H1 (cell line): ENCODE measurements around the gene NOL9. TPM values are rescaled to one million over a fixed set of nuclear protein-coding genes. Genes with fewer than 3 reads are reported as not detected.

ENCODE experiments used
- CTCF ChIA-PET: fragments of 300-600 bp; sonication (Branson Sonifier 250); formaldehyde crosslinking; loops from one replicate; lab custom pipeline; 2021; ENCODE audit not compliant: partially characterized antibody; lab: Charles Lee
- POLR2A ChIA-PET: fragments of 300-600 bp; sonication (Branson Sonifier 250); formaldehyde crosslinking; loops from one replicate; lab custom pipeline; 2021; ENCODE audit warnings: inconsistent platforms; ENCODE audit not compliant: partially characterized antibody; lab: Charles Lee
- DNase-seq, 2 experiments: peaks; one replicate each; pipeline versions ENCODE4 v3.0.0 to v3.0.0-alpha.2; 2010 to 2022; ENCODE audit warnings: low spot score in 2 of 2, low read depth in 1 of 2, mixed read lengths in 1 of 2
- FAIRE-seq: peaks from 2 replicates; lab custom pipeline; 2011; peaks lifted over from hg19 to GRCh38; lab: Jason Lieb, UNC
- H2AFZ ChIP-seq: 2 replicates; pipeline ENCODE4 v1.8.1; 2012; ENCODE audit warnings: low read length, inconsistent platforms
- H2AK5ac ChIP-seq: 2 replicates; pipeline ENCODE4 v1.6.1; 2013; ENCODE audit warnings: low read depth, low read length
- H2BK120ac ChIP-seq: replicated peaks from 2 replicates; pipeline ENCODE3; 2013; ENCODE audit warnings: low read depth, low read length, inconsistent platforms
- H2BK12ac ChIP-seq: 2 replicates; pipeline ENCODE4 v1.6.1; 2013; ENCODE audit warnings: low read depth, low read length
- H2BK15ac ChIP-seq: 2 replicates; pipeline ENCODE4 v1.6.1; 2013; ENCODE audit warnings: low read length
- H2BK20ac ChIP-seq: 2 replicates; pipeline ENCODE4 v1.6.1; 2013; ENCODE audit warnings: low read length
- H2BK5ac ChIP-seq: 2 replicates; pipeline ENCODE4 v1.6.1; 2013; ENCODE audit warnings: low read depth, low read length
- H3K14ac ChIP-seq: 2 replicates; pipeline ENCODE4 v1.6.1; 2013; ENCODE audit warnings: inconsistent platforms; ENCODE audit not compliant: insufficient read length
- H3K18ac ChIP-seq: 2 replicates; pipeline ENCODE4 v1.6.1; 2013; ENCODE audit warnings: low read length; ENCODE audit errors: extremely low read depth
- H3K23ac ChIP-seq: 2 replicates; pipeline ENCODE4 v1.6.1; 2013; ENCODE audit warnings: inconsistent platforms; ENCODE audit not compliant: insufficient read length
- H3K23me2 ChIP-seq: 2 replicates; pipeline ENCODE4 v1.6.1; 2013; ENCODE audit warnings: low read depth, low read length
- H3K27ac ChIP-seq: 2 replicates; pipeline ENCODE4 v1.6.1; 2011; ENCODE audit warnings: low read depth, low read length, inconsistent platforms
- H3K27me3 ChIP-seq, 4 experiments: replicated peaks in 1 of 4; 1 replicate in 1 of 4; 2 replicates in 3 of 4; pipeline versions ENCODE4 v1.6.1 to v1.8.1; 2011 to 2013; ENCODE audit warnings: low read length in 3 of 4, mild to moderate bottlenecking in 3 of 4, inconsistent platforms in 2 of 4, mixed read lengths in 2 of 4, moderate library complexity in 1 of 4; ENCODE audit not compliant: control insufficient read depth in 3 of 4, insufficient read depth in 3 of 4; ENCODE audit errors: extremely low read depth in 1 of 4
- H3K36me3 ChIP-seq, 4 experiments: 2 replicates each; pipeline versions ENCODE4 v1.6.1 to v1.8.1; 2011 to 2013; ENCODE audit warnings: mild to moderate bottlenecking in 4 of 4, low read length in 3 of 4, moderate library complexity in 2 of 4, control low read depth in 1 of 4, inconsistent platforms in 1 of 4; ENCODE audit not compliant: insufficient read depth in 4 of 4, control insufficient read depth in 2 of 4
- H3K4ac ChIP-seq: replicated peaks from 2 replicates; pipeline ENCODE3; 2013; ENCODE audit warnings: low read length, low read depth, mixed read lengths, inconsistent platforms; ENCODE audit not compliant: insufficient read length
- H3K4me1 ChIP-seq, 4 experiments: replicated peaks in 1 of 4; 1 replicate in 1 of 4; 2 replicates in 3 of 4; pipeline versions ENCODE4 v1.6.1 to v1.8.1; 2011 to 2013; ENCODE audit warnings: low read length in 3 of 4, inconsistent platforms in 2 of 4, mixed read lengths in 1 of 4; ENCODE audit not compliant: insufficient read depth in 4 of 4, control insufficient read depth in 3 of 4
- H3K4me2 ChIP-seq, 2 experiments: 2 replicates each; pipeline versions ENCODE4 v1.6.1 to v1.8.1; 2011 to 2013; ENCODE audit warnings: low read depth in 2 of 2, low read length in 2 of 2, control low read depth in 1 of 2, inconsistent platforms in 1 of 2, mild to moderate bottlenecking in 1 of 2; ENCODE audit not compliant: insufficient read depth in 1 of 2
- H3K4me3 ChIP-seq, 4 experiments: fragments of 200-600, 300-600 bp in 1 of 4; sonication (generic), shearing (Covaris generic), sonication (Bioruptor Twin) in 1 of 4; 2 replicates each; pipeline versions ENCODE4 v1.5.1 to v1.8.1; 2011 to 2016; ENCODE audit warnings: low read length in 4 of 4, low read depth in 3 of 4, control low read depth in 2 of 4, inconsistent platforms in 2 of 4, mild to moderate bottlenecking in 2 of 4, mixed read lengths in 1 of 4, moderate library complexity in 1 of 4; ENCODE audit not compliant: insufficient read depth in 2 of 4; ENCODE audit errors: extremely low read depth in 1 of 4
- H3K56ac ChIP-seq: replicated peaks from 2 replicates; pipeline ENCODE3; 2013; ENCODE audit warnings: low read depth, mild to moderate bottlenecking, mixed read lengths, low read length, inconsistent platforms; ENCODE audit not compliant: insufficient read length
- H3K79me1 ChIP-seq: 2 replicates; pipeline ENCODE4 v1.6.1; 2013; ENCODE audit warnings: low read depth, low read length, control low read depth
- H3K79me2 ChIP-seq, 2 experiments: 2 replicates each; pipeline versions ENCODE4 v1.6.1 to v1.8.1; 2012 to 2013; ENCODE audit warnings: low read length in 2 of 2, mild to moderate bottlenecking in 2 of 2, inconsistent platforms in 1 of 2; ENCODE audit not compliant: insufficient read depth in 2 of 2, control insufficient read depth in 1 of 2
- H3K9ac ChIP-seq, 4 experiments: replicated peaks in 1 of 4; 1 replicate in 1 of 4; 2 replicates in 3 of 4; pipeline versions ENCODE4 v1.6.1 to v1.8.1; 2011 to 2013; ENCODE audit warnings: low read depth in 3 of 4, low read length in 3 of 4, control low read depth in 2 of 4, mild to moderate bottlenecking in 2 of 4, moderate library complexity in 2 of 4, inconsistent platforms in 1 of 4; ENCODE audit errors: extremely low read depth in 1 of 4
- H3K9me3 ChIP-seq, 2 experiments: 2 replicates each; pipeline versions ENCODE4 v1.6.1 to v1.8.1; 2012 to 2013; ENCODE audit warnings: mild to moderate bottlenecking in 2 of 2, moderate library complexity in 2 of 2, control low read depth in 1 of 2, inconsistent platforms in 1 of 2, low read depth in 1 of 2, low read length in 1 of 2, mixed read lengths in 1 of 2; ENCODE audit not compliant: insufficient read depth in 2 of 2
- H4K20me1 ChIP-seq, 2 experiments: replicated peaks in 1 of 2; 2 replicates each; pipeline versions ENCODE3 to v1.8.1; 2011 to 2013; ENCODE audit warnings: inconsistent platforms in 2 of 2, low read length in 2 of 2, mild to moderate bottlenecking in 1 of 2; ENCODE audit not compliant: insufficient read depth in 2 of 2, control insufficient read depth in 1 of 2
- H4K5ac ChIP-seq: 2 replicates; pipeline ENCODE4 v1.6.1; 2013; ENCODE audit warnings: low read length, low read depth, mixed read lengths, inconsistent platforms; ENCODE audit not compliant: insufficient read length
- H4K8ac ChIP-seq: 2 replicates; pipeline ENCODE4 v1.8.0; 2013; ENCODE audit warnings: mild to moderate bottlenecking, moderate library complexity, low read length, inconsistent platforms; ENCODE audit not compliant: insufficient read depth; ENCODE audit errors: extremely low read depth
- H4K91ac ChIP-seq: replicated peaks from 2 replicates; pipeline ENCODE3; 2013; ENCODE audit warnings: low read length, mixed read lengths, inconsistent platforms; ENCODE audit not compliant: insufficient read length
- BRCA1 ChIP-seq: IDR thresholded peaks from 2 replicates; pipeline ENCODE4 v1.6.1; 2012; ENCODE audit warnings: low read depth, low read length, improper control_type of control experiment
- CBX5 ChIP-seq: fragments of 300-800, 300-1000 bp; sonication (generic); IDR thresholded peaks from 2 replicates; pipeline ENCODE4 v1.7.1; 2016; ENCODE audit warnings: antibody characterized with exemption, low read length, low read depth
- CBX8 ChIP-seq: fragments of 300-800, 300-1000 bp; sonication (generic); IDR thresholded peaks from 2 replicates; pipeline ENCODE4 v1.7.1; 2016; ENCODE audit warnings: low read depth, low read length, borderline replicate concordance
- CEBPB ChIP-seq: IDR thresholded peaks from 2 replicates; pipeline ENCODE4 v1.6.1; 2012; ENCODE audit warnings: low read depth, low read length
- CHD2 ChIP-seq: IDR thresholded peaks from 2 replicates; pipeline ENCODE4 v1.6.1; 2012; ENCODE audit warnings: low read length, improper control_type of control experiment
- EZH2 ChIP-seq: fragments of 200-600 bp; sonication (generic); IDR thresholded peaks from 2 replicates; pipeline ENCODE4 v1.7.1; 2012; ENCODE audit warnings: low read depth, mild to moderate bottlenecking, moderate library complexity, low read length, inconsistent platforms; ENCODE audit not compliant: severe bottlenecking
- GTF2F1 ChIP-seq: IDR thresholded peaks from 2 replicates; pipeline ENCODE4 v1.6.1; 2012; ENCODE audit warnings: low read depth, low read length, improper control_type of control experiment, borderline replicate concordance
- KDM5A ChIP-seq: fragments of 200-600 bp; IDR thresholded peaks from 2 replicates; pipeline ENCODE4 v1.7.1; 2012; ENCODE audit warnings: mild to moderate bottlenecking, low read length, inconsistent platforms, mixed read lengths
- NANOG ChIP-seq: IDR thresholded peaks from 2 replicates; pipeline ENCODE4 v1.6.1; 2011; ENCODE audit warnings: low read length, low read depth, mild to moderate bottlenecking, inconsistent platforms; ENCODE audit not compliant: insufficient read depth, poor library complexity, severe bottlenecking
- SIX5 ChIP-seq: IDR thresholded peaks from 2 replicates; pipeline ENCODE4 v1.6.1; 2011; ENCODE audit warnings: mild to moderate bottlenecking, low read depth, low read length
- SUZ12 ChIP-seq: fragments of 200-600 bp; sonication (generic); IDR thresholded peaks from 2 replicates; pipeline ENCODE4 v1.6.1; 2012; ENCODE audit warnings: mild to moderate bottlenecking, inconsistent platforms, low read length, moderate library complexity, mixed read lengths
- TEAD4 ChIP-seq: IDR thresholded peaks from 2 replicates; pipeline ENCODE4 v1.6.1; 2012; ENCODE audit warnings: low read depth, low read length, inconsistent platforms, mixed read lengths
- ZNF274 ChIP-seq: IDR thresholded peaks from 2 replicates; pipeline ENCODE4 v1.7.0; 2012; ENCODE audit warnings: low read length, borderline replicate concordance; ENCODE audit errors: extremely low read depth
- WGBS, 2 experiments: shearing (Covaris generic) in 1 of 2; methylation state at CpG; one replicate each; pipeline versions ENCODE4 v1.1.6 to v1.1.7; 2013 to 2015; ENCODE audit warnings: low lambda C conversion rate in 2 of 2, mixed read lengths in 2 of 2, inconsistent platforms in 1 of 2, low coverage in 1 of 2, missing lambda C conversion rate in 1 of 2; ENCODE audit not compliant: insufficient replicate concordance in 2 of 2, insufficient coverage in 1 of 2, insufficient read length in 1 of 2; ENCODE audit errors: extremely low coverage in 1 of 2, missing lambda C conversion rate in 1 of 2; 5-methylcytosine and 5-hydroxymethylcytosine counted together
- polyA plus RNA-seq, 7 experiments: library from polyadenylated mRNA; depleted of rRNA in 3 of 7; stranded (reverse) in 5 of 7; unstranded in 2 of 7; fragments of >200 nt in 5 of 7; fragments of 200-250 nt in 2 of 7; gene quantifications; 1 replicate in 5 of 7; 2 replicates in 1 of 7; 4 replicates in 1 of 7; pipeline versions ENCODE4 v1.2.1 to v1.2.3, GENCODE V29; 2011 to 2013; ENCODE audit warnings: missing spikeins in 2 of 7, mixed read lengths in 2 of 7
- total RNA-seq: library from RNA; stranded (reverse); fragmentation: NEBNext Ultra II Directional; extraction: Animal tissue kit (Norgen Biotek cat#: 25700); gene quantifications from 2 replicates; pipeline ENCODE4 v1.2.1, GENCODE V29; 2021
- TF ChIP-seq, protein P1 (sequence below): IDR thresholded peaks from 2 replicates; pipeline ENCODE4 v1.6.1; 2011; ENCODE audit warnings: low read length, improper control_type of control experiment

Gene NOL9
- total and polyA plus RNA-seq, 2 of the 8 experiments (the other 6 are each of a cell fraction or from before 2014, with no cell fraction given), result 17.1 to 38.1 TPM

DNA sequence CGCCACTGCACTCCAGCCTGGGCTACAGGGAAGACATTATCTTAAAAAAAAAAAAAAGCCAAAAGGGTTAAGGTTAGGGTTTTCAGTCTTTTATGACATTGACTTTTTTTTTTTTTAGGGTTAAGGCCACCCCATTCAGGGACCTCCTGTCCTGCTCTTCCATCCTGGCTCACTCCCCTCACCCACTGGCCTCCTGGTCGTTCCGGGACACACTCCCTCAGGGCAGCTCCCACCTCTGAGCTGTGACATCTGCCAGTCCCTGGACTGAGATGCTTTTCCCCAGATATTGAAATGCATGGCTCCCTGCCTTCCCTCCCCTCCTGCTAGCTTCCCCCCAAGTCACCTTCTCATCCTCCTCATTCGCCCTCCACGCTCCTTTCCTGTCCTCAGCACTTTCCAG, 72.5 kb downstream of the NOL9 start:
- H3K56ac ChIP-seq, result no peak overlapping the region
- 0 out of 2 replicates have a peak, but pooled peaks cover 2% of the 10 kb centered on the region for H3K79me1 ChIP-seq
- FAIRE-seq (no peak), DNase-seq (no peak)
- no peaks in the 10 kb centered on the region for H3K79me2 ChIP-seq
- H2BK20ac ChIP-seq, result no peak overlapping the region
- whole genome bisulfite sequencing, 2 experiments, result 86% methylated on average over 5 of the region's 5 CpGs; no CpG with 5 or more reads in 1 of the 2 experiments
- H3K27ac ChIP-seq, result no peak overlapping the region
- no peak overlapping the region for H3K14ac ChIP-seq
- POLR2A ChIA-PET, result no interaction called here
- H4K8ac ChIP-seq, result no peak overlapping the region
- H2BK12ac ChIP-seq, result no peak overlapping the region
- H3K18ac ChIP-seq, result no peak overlapping the region
- no peak overlapping the region for H3K9ac ChIP-seq
- H3K4me3 ChIP-seq, result no peak overlapping the region
- no peak overlapping the region for H3K23ac ChIP-seq
- H3K23me2 ChIP-seq, result peaks cover 5% of the 10 kb centered on the region; the same call in 1 of the 2 replicates
- no peak overlapping the region for H2BK15ac ChIP-seq
- no peak overlapping the region for H4K5ac ChIP-seq
- H4K91ac ChIP-seq, result no peak overlapping the region
- H3K27me3 ChIP-seq, result peaks cover 0 to 2% (median 0%) of the 10 kb centered on the region in 4 experiments; a peak in 3 of 7 replicates
- H3K4me1 ChIP-seq, result peaks cover 0 to 14% (median 12%) of the 10 kb centered on the region in 4 experiments; a peak in 6 of 7 replicates
- H4K20me1 ChIP-seq, result peaks cover 0 to 2% of the 10 kb centered on the region in 2 experiments
- H2AFZ ChIP-seq, result no peak overlapping the region
- H3K36me3 ChIP-seq, result no peaks in the 10 kb centered on the region; a peak in 1 of 8 replicates
- CTCF ChIA-PET, result interaction anchor here (0.8 to 2.2 kb wide), 7 partner anchors 10 to 413 kb away, joined by 3 to 8 read pairs (median 4); no protein-coding TSS in a partner anchor
- no peak overlapping the region for H2BK120ac ChIP-seq
- H3K4ac ChIP-seq, result no peak overlapping the region
- no peak overlapping the region for H3K4me2 ChIP-seq
- H2BK5ac ChIP-seq, result no peak overlapping the region
- H3K9me3 ChIP-seq, result no peaks in the 10 kb centered on the region
- H2AK5ac ChIP-seq, result no peak overlapping the region
- TF ChIP-seq BRCA1 (no peak), SUZ12 (no peak), EZH2 (no peak), SIX5 (no peak), CBX5 (no peak), KDM5A (no peak), GTF2F1 (no peak), ZNF274 (no peak), CHD2 (no peak), CBX8 (no peak), TEAD4 (no peak), NANOG (no peak), CEBPB (no peak)
- TF ChIP-seq, protein P1, sequence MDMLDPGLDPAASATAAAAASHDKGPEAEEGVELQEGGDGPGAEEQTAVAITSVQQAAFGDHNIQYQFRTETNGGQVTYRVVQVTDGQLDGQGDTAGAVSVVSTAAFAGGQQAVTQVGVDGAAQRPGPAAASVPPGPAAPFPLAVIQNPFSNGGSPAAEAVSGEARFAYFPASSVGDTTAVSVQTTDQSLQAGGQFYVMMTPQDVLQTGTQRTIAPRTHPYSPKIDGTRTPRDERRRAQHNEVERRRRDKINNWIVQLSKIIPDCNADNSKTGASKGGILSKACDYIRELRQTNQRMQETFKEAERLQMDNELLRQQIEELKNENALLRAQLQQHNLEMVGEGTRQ, result no peak
